ENCODE results near the gene COX8A.

- TF ChIP-seq POLR2A (IDR thresholded peaks at IDR 0.05) (no peak), CTCF (IDR thresholded peaks at IDR 0.05) (no peak)
Observed at GRCh38 chr11:63941901-63942300, 32.5 kb upstream of the COX8A start.
